GM10266 (cell line): ENCODE results near the gene PLAGL1.

Experiments
- DNase-seq: peaks from one replicate; pipeline ENCODE4 v3.0.0; 2012; ENCODE audit errors: extremely low spot score
- CTCF ChIP-seq: IDR thresholded peaks from 2 replicates; pipeline ENCODE4 v1.5.1; 2012; ENCODE audit warnings: mild to moderate bottlenecking, low read depth; ENCODE audit not compliant: control insufficient read depth, insufficient read depth; ENCODE audit errors: missing control alignments

Gene PLAGL1

DNA sequence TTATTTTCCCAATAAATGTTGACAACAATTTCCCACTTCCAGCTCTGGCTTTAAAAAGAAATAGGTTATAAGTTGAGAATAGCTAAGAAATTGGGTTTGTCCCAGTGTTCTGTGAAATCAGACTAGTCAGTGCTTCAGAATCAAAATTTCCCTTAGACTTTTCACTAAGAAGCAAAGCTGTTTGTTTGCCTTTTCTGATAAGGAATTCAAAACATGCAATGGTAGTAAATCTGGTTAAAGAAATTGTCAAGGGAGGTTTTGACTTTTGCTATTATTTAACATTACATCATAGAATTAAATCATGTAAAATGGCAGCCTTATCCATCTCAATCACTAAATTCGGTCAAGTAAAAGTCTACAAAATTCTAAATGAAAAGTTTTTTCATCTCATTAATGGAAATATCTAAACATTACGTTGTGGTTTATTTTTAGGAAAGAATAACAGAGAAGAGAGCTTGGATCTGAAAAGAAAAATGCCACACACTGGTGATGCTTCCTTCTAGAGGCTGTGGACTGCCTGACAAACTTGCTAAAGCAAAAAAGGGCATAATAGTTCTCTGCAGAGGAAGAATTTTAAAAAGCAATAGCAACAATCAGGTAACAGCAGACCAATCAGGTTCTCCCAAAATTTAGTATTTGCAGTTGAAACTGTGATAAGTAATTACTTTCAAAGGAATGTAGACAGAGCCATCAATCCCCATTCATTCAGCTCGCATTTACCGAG lies 36.4 kb downstream of the PLAGL1 start:
- TF ChIP-seq CTCF = no peak
- DNase-seq = no peak

DNA sequence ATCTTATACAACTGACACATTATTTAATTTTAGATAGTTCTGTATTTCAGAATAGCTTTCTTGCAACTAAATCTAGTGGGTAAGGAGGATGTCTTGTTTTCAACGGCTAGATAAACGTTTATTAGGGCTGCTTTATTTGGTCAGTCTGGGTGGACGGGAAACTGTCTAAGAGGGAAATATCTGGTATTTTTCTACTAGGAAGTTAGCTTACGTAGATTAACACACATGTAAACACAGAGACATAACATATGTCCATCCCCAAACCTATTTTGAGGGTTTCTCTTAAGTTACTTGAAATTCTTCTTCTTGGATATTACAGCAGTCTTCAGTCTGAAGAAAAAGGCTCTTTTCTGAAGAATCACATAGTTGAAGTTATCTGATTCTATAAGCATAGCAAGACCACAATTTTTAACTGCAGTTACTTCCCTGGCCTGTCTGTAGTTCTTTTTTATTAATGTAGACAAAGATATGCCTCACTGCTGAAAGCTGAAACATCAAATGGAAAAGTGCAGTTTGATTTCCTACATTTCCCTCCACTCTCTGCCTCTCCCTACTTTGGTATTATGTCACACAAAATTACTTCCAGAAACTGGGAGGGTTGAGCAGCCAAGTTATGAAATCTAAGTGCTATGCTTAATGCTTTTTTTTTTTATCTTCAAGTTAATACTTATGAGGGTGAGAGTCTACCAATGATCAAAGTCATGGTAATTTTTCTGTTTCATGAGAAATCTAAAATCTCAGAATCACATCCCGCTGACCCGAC lies 37.4 kb downstream of the PLAGL1 start:
- DNase-seq = no peak
- no peak for TF ChIP-seq CTCF

DNA sequence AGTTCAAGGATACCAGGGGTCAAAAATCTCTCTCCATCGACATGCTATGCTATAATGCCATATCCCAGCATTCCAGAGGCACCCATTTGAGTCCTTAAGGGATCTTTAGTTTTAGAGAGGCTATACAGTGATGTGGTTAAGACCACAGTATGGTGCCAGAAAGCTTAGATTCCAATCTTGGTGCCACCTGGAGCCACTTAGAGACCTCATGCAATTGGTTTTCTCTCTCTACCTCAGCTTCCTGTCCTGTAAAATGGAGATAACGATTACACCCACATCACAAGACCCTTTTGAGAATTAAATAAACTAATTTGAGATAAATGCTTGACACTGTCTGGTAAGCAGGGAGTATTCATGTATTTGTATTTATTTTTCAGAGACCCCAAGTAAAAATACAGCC lies 39.0 kb downstream of the PLAGL1 start:
- no peak for TF ChIP-seq CTCF
- no peak for DNase-seq

- no peak for DNase-seq
- TF ChIP-seq CTCF = no peak
These were observed 40.2 kb downstream of the PLAGL1 start for GRCh38 chr6:143967706-143968376.

DNA sequence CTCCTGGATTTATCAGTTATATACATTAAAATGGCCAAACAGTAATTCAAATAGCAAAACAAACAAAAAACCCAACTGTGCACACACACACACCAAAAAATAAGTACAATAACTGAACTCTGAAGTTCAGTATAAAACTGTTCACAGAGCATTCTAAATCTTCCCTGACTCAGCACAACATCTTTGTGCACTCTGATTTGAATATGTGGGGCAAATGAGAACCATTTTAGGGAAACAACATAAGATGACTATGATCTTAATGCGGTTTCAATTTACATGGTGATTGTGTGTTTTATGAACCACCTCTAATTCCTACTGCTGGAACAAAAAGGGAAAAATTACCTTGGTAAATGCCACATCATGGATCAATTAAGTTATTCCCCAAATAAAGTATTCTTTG lies 41.7 kb downstream of the PLAGL1 start:
- no peak for TF ChIP-seq CTCF
- DNase-seq = no peak

DNA sequence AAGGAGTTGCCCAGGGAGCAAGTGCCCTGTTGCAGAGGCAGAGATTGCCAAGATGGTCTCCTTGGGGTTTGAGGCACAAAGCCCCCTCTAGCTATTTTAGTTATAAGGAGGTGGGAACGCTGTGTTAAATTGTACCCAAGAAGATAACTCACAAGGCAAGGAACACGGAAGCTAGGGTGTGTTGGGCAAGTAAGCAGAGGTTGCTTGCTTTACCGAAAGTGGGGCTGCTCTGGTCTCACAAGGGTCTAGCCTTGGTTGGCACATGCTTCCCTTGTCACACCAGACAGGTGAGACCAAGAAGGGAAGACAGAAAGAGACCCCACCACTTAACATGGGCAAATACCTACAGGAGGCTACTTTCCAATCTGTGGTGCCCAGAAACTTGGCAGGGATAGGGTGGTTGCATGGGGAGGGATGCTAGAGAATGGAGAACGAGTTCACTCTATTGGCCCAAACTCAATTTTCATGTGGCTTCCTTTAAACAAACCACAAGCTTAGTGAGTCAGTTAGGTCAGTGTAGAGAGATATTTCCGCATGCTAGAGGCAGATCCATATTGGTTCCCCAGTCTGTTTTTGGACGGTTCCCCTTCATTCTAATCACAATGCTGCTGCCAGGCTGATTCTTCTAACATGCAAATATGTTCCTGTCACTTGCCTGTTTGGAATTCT lies 42.4 kb downstream of the PLAGL1 start:
- no peak for DNase-seq
- TF ChIP-seq CTCF = no peak

DNA sequence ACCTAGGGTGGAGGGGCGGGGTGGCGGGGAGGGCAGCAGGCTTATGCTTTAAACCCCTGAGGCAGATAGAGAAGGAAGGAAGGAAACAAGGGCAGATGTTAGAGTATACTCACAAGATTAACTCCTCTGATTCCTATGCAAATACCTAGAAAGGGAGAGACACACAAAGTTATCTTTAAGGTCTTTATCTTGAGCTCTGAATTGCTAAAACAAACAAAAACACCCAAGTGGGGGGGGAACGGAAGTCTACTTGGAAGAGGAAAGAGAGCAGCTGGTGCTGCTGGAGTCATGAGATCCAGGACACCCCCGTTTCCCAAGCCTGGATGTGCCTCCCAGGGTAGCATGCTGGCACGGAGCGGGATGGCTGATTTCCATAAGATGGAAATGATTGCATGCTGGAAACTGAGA lies 43.4 kb downstream of the PLAGL1 start:
- no peak for TF ChIP-seq CTCF
- no peak for DNase-seq
